GM12878 (cell line): ENCODE results near the gene RECQL5. TPM values are rescaled to one million over a fixed set of nuclear protein-coding genes. Genes with fewer than 3 reads are reported as not detected.

Experiments
- ATAC-seq: fragments of 200-7000 bp; cut with Tn5 transposase; 3 replicates; pipeline ENCODE4 v1.9.1; 2020; ENCODE audit warnings: mild to moderate bottlenecking, moderate library complexity
- BruUV-seq: library from RNA; stranded (reverse); fragments of 400-500 nt; replicated peaks from 2 replicates; lab custom pipeline; 2021; lab: Mats Ljungman, UMichigan
- CTCF ChIA-PET: fragments of 300-600 bp; sonication (Branson Sonifier 250); formaldehyde crosslinking; extraction: SDS; loops from one replicate; lab custom pipeline; 2021; ENCODE audit warnings: inconsistent platforms; lab: Yijun Ruan, JAX
- POLR2A ChIA-PET: fragments of 350-600 bp; formaldehyde crosslinking; extraction: SDS; loops from one replicate; lab custom pipeline; 2021; ENCODE audit warnings: inconsistent platforms; lab: Charles Lee
- RAD21 ChIA-PET: fragments of 300-600 bp; sonication (Branson Sonifier 250); formaldehyde crosslinking; loops from one replicate; lab custom pipeline; 2023; ENCODE audit warnings: antibody characterized with exemption; ENCODE audit not compliant: unreplicated experiment; lab: Charles Lee
- SMC1A ChIA-PET: fragments of 300-600 bp; sonication (Branson Sonifier 250); formaldehyde crosslinking; loops from one replicate; lab custom pipeline; 2023; ENCODE audit not compliant: unreplicated experiment, uncharacterized antibody; lab: Charles Lee
- DNase-seq: peaks from one replicate; pipeline ENCODE4 v3.0.0-alpha.2; 2011; ENCODE audit warnings: low read depth, low spot score
- FAIRE-seq: peaks from 3 replicates; lab custom pipeline; 2011; peaks lifted over from hg19 to GRCh38; lab: Jason Lieb, UNC
- H2AFZ ChIP-seq: 2 replicates; pipeline ENCODE4 v1.6.0; 2011; ENCODE audit warnings: low read depth, low read length, control low read depth; ENCODE audit not compliant: control insufficient read depth
- H3K27ac ChIP-seq: 2 replicates; pipeline ENCODE4 v1.5.1; 2011; ENCODE audit warnings: control low read depth; ENCODE audit not compliant: control insufficient read depth, insufficient read depth
- H3K27me3 ChIP-seq, 2 experiments: replicated peaks in 1 of 2; 2 replicates each; pipeline versions ENCODE4 v1.6.0 to v1.6.1; 2011; ENCODE audit warnings: low read length in 1 of 2; ENCODE audit not compliant: control insufficient read depth in 2 of 2, insufficient read depth in 2 of 2
- H3K36me3 ChIP-seq, 2 experiments: 2 replicates each; pipeline ENCODE4 v1.5.1; 2011; ENCODE audit warnings: low read length in 1 of 2; ENCODE audit not compliant: control insufficient read depth in 2 of 2, insufficient read depth in 2 of 2
- H3K4me1 ChIP-seq: 2 replicates; pipeline ENCODE4 v1.6.1; 2011; ENCODE audit warnings: mild to moderate bottlenecking, low read length, moderate library complexity, mixed read lengths; ENCODE audit not compliant: control insufficient read depth, insufficient read depth
- H3K4me2 ChIP-seq: 2 replicates; pipeline ENCODE4 v1.6.0; 2011; ENCODE audit warnings: control low read depth; ENCODE audit not compliant: control insufficient read depth, insufficient read depth
- H3K4me3 ChIP-seq: fragments of 200-600 bp; sonication (generic); 2 replicates; pipeline ENCODE4 v1.5.1; 2016
- H3K79me2 ChIP-seq: 2 replicates; pipeline ENCODE4 v1.6.0; 2011; ENCODE audit warnings: low read length; ENCODE audit not compliant: control insufficient read depth, insufficient read depth
- H3K9ac ChIP-seq: 2 replicates; pipeline ENCODE4 v1.8.0; 2011; ENCODE audit warnings: low read length, control low read depth, mixed read lengths; ENCODE audit not compliant: control insufficient read depth, insufficient read depth
- H3K9me3 ChIP-seq: replicated peaks from 3 replicates; pipeline ENCODE4 v1.5.1; 2011; ENCODE audit warnings: mild to moderate bottlenecking, low read length; ENCODE audit not compliant: control insufficient read depth, insufficient read depth
- H4K20me1 ChIP-seq: 2 replicates; pipeline ENCODE4 v1.6.0; 2011; ENCODE audit not compliant: control insufficient read depth, insufficient read depth
- BACH1 ChIP-seq: fragments of 450-650 bp; IDR thresholded peaks from 2 replicates; pipeline ENCODE4 v1.6.1; 2017; ENCODE audit warnings: mild to moderate bottlenecking, borderline replicate concordance
- CREM ChIP-seq: IDR thresholded peaks from 2 replicates; pipeline ENCODE4 v1.6.1; 2014; ENCODE audit warnings: antibody characterized with exemption, low read depth
- EED ChIP-seq: sonication (generic); IDR thresholded peaks from 2 replicates; pipeline ENCODE4 v1.6.1; 2016; ENCODE audit warnings: antibody characterized with exemption, low read depth
- EP300 ChIP-seq, 2 experiments: fragments of 150-350 bp in 1 of 2; IDR thresholded peaks; 2 replicates each; pipeline ENCODE4 v1.6.1; 2011 to 2012; ENCODE audit warnings: low read depth in 2 of 2, low read length in 2 of 2, borderline replicate concordance in 1 of 2, improper control_type of control experiment in 1 of 2, inconsistent platforms in 1 of 2; ENCODE audit not compliant: control insufficient read depth in 1 of 2
- MEF2A ChIP-seq: IDR thresholded peaks from 2 replicates; pipeline ENCODE4 v1.6.1; 2011; ENCODE audit warnings: low read depth, mild to moderate bottlenecking, low read length, moderate library complexity; ENCODE audit not compliant: insufficient read depth
- MLLT1 ChIP-seq: fragments of 450-650 bp; IDR thresholded peaks from 2 replicates; pipeline ENCODE4 v1.6.1; 2016; ENCODE audit warnings: mild to moderate bottlenecking
- PAX5 ChIP-seq: IDR thresholded peaks from 2 replicates; pipeline ENCODE4 v1.6.1; 2011; ENCODE audit warnings: low read depth, low read length, borderline replicate concordance
- PAX8 ChIP-seq: fragments of 450-650 bp; IDR thresholded peaks from 2 replicates; pipeline ENCODE4 v1.6.1; 2017; ENCODE audit warnings: mild to moderate bottlenecking, moderate library complexity
- POLR2AphosphoS2 ChIP-seq: IDR thresholded peaks from 2 replicates; pipeline ENCODE4 v1.6.1; 2011; ENCODE audit warnings: low read depth, mild to moderate bottlenecking, low read length, improper control_type of control experiment, moderate library complexity
- RB1 ChIP-seq: fragments of 450-650 bp; formaldehyde crosslinking; IDR thresholded peaks from 2 replicates; pipeline ENCODE4 v1.6.1; 2017; ENCODE audit warnings: mild to moderate bottlenecking, borderline replicate concordance
- SIN3A ChIP-seq: IDR thresholded peaks from 2 replicates; pipeline ENCODE4 v1.6.1; 2012; ENCODE audit warnings: low read depth, low read length, improper control_type of control experiment
- SMC3 ChIP-seq: IDR thresholded peaks from 2 replicates; pipeline ENCODE4 v1.6.1; 2011; ENCODE audit warnings: low read length, improper control_type of control experiment, borderline replicate concordance
- SREBF2 ChIP-seq: IDR thresholded peaks from 2 replicates; pipeline ENCODE4 v1.6.1; 2012; ENCODE audit warnings: mild to moderate bottlenecking, low read length
- ZNF24 ChIP-seq: fragments of 450-650 bp; IDR thresholded peaks from 2 replicates; pipeline ENCODE4 v1.6.1; 2017; ENCODE audit warnings: antibody characterized with exemption, mild to moderate bottlenecking
- WGBS: methylation state at CpG from one replicate; pipeline ENCODE4 v1.1.6; 2016; ENCODE audit warnings: low lambda C conversion rate; ENCODE audit not compliant: insufficient replicate concordance, insufficient coverage; ENCODE audit errors: missing lambda C conversion rate; 5-methylcytosine and 5-hydroxymethylcytosine counted together
- in situ Hi-C: fragments of 300-500 bp; cut with MboI; formaldehyde crosslinking; loops from 9 replicates; pipeline ENCODE4 v1.14.3; 2018; ENCODE audit warnings: mixed read lengths
- intact Hi-C: fragments of 100-400 bp; cut with micrococcal nuclease; formaldehyde crosslinking; loops from one replicate; pipeline ENCODE4 v1.14.2; 2022; ENCODE audit not compliant: unreplicated experiment
- polyA plus RNA-seq, 11 experiments: library from polyadenylated mRNA; depleted of rRNA in 4 of 11; unstranded in 6 of 11; stranded (reverse) in 5 of 11; fragments of >200 nt; fragmentation: Nextera tagmentation in 4 of 11; fragmentation: Illumina TruSeq in 1 of 11; extraction: Ambion mirVana in 4 of 11; extraction: Trizol in 1 of 11; gene quantifications; 1 replicate in 1 of 11; 2 replicates in 10 of 11; pipeline versions ENCODE4 v1.2.1 to v1.2.3, GENCODE V29; 2011 to 2016; ENCODE audit warnings: inconsistent platforms in 2 of 11, missing spikeins in 2 of 11, low read depth in 1 of 11
- total RNA-seq, 4 experiments: library from RNA; depleted of rRNA in 3 of 4; stranded (reverse); fragments of >200 nt in 3 of 4; fragmentation: Illumina TruSeq in 1 of 4; extraction: Trizol in 1 of 4; gene quantifications; 2 replicates each; pipeline versions ENCODE4 v1.2.1 to v1.2.3, GENCODE V29; 2013 to 2021

Gene RECQL5
- total and polyA plus RNA-seq, 10 of the 15 experiments (the other 5 are each of a cell fraction or from before 2014, with no cell fraction given) = 3.6 to 30.6 (median 20.1) TPM

- Histone ChIP-seq H3K79me2 (peaks cover 49% of the 10 kb centered on the region), H4K20me1 (no peaks in the 10 kb centered on the region), H3K36me3 (peaks cover 3 to 13% of the 10 kb centered on the region in 2 experiments), H3K9me3 (no peaks in the 10 kb centered on the region), H3K4me3 (peak overlapping the region; percentile 79), H3K4me1 (peaks cover 23% of the 10 kb centered on the region), H3K27me3 (no peaks in the 10 kb centered on the region), H2AFZ (no peak overlapping the region), H3K27ac (no peak overlapping the region), H3K4me2 (peak overlapping the region; percentile 60), H3K9ac (no peak overlapping the region)
- no peak for ATAC-seq
- 76% methylated on average over 10 of the region's 10 CpGs for WGBS
- ChIA-PET RAD21 (interaction anchor here (0.9 to 1.0 kb wide), 3 partner anchors 8 to 150 kb away, joined by 3 to 4 read pairs (median 3); partner anchors contain the start of gene TSEN54), SMC1A (interaction anchor here (1.1 to 2.1 kb wide), 7 partner anchors 8 to 32 kb away, joined by 3 to 10 read pairs (median 4); a partner anchor contains a TSS), CTCF (interaction anchor here (0.5 to 6.0 kb wide), 11 partner anchors 10 to 98 kb away, joined by 3 to 30 read pairs (median 5); partner anchors contain the start of gene SMIM5), POLR2A (interaction anchor here (0.9 to 2.4 kb wide), 6 partner anchors 9 to 114 kb away, joined by 3 to 12 read pairs (median 4); partner anchors contain the start of gene SMIM5)
- FAIRE-seq = no peak
- no TSS peak for BruUV-seq
- intact Hi-C loops (no loop called here), in situ Hi-C loops (no loop called here)
- DNase-seq = no peak
- no peak for TF ChIP-seq EP300 (IDR thresholded peaks at IDR 0.05; ENCODE audit: borderline replicate concordance in 1 of 2, control insufficient read depth in 1 of 2, low read depth in 2 of 2, low read length in 2 of 2)
- no peak for TF ChIP-seq MLLT1
- TF ChIP-seq BACH1 = no peak
- no peak for TF ChIP-seq SIN3A
- TF ChIP-seq PAX5 = no peak
- no peak for TF ChIP-seq CREM
- TF ChIP-seq MEF2A = no peak
- TF ChIP-seq SMC3 = no peak
- no peak for TF ChIP-seq SREBF2
- no peak for TF ChIP-seq EED
- no peak for TF ChIP-seq ZNF24
- TF ChIP-seq PAX8 = no peak
- no peak for TF ChIP-seq RB1
- TF ChIP-seq POLR2AphosphoS2 = no peak
Measured at GRCh38 chr17:75665981-75666380, 973 bp downstream of the RECQL5 start.
